GM19099 (cell line): Measurements from ENCODE around the gene STAT2.

Experiments used
- POLR2A ChIP-seq: IDR thresholded peaks from 3 replicates; pipeline ENCODE4 v1.6.1; 2011; ENCODE audit warnings: low read depth; ENCODE audit not compliant: insufficient read length; ENCODE audit errors: extremely low read depth

The STAT2 gene

DNA sequence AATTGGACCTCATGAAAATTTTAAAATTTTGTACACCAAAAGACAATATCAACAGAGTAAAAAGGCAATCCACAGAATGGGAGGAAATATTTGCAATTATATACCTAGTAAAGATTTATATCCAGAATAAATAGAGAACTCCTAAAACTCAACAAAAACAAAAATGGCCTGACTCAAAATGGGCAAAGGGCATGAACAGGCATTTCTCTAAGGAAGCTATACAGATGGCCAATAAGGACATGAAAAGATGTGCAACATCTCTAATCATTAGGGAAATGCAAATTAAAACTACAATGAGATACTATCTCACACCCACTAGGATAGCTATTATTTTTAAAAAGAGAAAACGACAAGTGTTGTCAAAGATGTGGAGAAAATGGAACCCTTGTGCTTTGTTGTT is 13.6 kb upstream of the STAT2 start:
- no peak for TF ChIP-seq POLR2A

DNA sequence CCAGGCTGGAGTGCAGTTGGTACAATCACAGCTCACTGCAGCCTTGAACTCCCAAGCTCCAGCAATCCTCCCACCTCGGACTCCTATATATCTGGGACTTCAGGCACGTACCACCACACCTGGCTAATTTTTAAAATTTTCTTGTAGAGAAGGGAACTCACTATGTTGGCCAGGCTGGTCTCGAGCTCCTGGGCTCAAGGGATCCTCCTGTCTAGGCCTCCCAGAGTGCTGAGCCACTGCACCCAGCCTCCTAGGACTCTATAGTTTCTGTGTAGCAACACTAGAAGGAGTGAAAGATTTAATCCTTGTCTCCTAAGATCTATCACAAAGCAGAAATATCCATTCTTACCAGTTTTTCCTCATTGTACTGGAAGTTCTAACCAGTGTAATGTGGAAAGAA is 7.0 kb upstream of the STAT2 start:
- no peak for TF ChIP-seq POLR2A

DNA sequence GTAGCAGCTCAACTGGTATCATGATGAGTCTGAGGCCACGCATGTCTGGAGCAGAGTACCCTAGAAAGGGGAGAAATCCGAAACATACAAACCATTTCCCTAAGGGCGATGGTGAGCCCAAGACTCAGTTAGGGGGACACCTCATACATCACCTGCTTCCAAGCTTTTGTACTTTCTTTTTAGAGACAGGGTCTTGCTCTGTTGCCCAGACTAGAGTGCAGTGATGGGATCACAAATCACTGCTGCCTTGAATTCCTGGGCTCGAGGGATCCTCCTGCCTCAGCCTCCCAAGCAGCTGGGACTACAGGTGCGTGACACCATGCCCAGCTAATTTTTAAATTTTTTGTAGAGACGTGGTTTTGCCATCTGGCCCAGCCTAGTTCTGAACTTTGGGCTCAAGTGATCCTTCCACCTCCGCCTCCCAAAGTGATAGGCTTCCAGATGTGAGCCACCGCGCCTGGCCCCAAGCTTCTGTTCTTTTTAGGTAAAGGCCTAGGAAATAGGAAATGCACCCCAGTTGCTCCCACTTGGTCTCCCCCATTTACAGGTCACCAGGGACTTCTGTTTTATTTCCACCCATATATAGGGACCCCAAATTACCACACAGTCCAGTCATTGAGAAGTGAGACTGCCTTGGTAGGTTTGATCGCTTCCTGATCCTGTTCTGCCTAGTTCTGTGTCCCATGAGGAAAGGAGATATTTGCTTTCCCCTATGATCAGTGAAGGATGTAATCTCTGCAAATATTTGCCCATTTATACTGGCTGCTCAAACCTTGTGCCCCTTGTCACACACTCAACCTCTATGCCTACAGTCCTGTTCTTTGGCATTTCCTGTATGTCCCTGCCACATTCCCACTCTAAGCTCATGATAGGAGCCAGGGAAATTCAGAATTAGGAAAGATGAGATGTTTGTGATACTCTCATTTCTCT is 2.5 kb upstream of the STAT2 start, which contains the start of gene APOF:
APOF (minus strand) TSS at position 728 of the 930 bp plus-strand sequence; CDS start at position 616, 112 bp downstream.
- TF ChIP-seq POLR2A = no peak

DNA sequence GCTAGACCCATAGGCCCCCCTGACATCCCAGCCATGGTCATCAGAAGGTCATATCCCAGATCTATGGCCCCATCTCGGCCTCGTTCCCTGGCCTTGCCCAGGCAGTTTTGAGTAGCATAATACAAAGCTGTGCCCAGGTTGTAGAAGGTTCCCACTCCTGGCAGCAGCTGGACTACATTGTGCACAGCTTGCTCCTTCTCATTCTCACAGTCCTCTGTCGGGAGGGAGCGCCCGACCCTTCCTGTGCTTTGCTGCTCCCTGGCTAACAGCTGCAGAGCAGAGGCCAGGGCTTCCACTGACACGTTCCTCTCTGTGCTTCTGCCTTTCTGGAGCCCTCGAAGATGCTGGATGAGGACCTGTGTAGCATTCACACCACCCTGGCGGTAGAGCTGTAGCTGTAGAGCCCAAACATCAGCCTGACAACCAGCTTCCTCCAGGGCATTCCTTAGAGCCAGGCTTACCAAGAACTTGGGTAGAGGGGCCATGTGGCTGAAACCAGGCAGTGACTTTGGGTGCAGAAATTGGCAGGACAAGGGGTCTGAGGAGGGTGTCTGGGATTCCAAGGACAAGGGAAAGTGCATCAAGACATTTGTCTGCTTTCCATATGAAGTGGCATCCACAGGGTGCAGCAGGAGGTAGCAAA is 1.7 kb upstream of the STAT2 start:
- no peak for TF ChIP-seq POLR2A

DNA sequence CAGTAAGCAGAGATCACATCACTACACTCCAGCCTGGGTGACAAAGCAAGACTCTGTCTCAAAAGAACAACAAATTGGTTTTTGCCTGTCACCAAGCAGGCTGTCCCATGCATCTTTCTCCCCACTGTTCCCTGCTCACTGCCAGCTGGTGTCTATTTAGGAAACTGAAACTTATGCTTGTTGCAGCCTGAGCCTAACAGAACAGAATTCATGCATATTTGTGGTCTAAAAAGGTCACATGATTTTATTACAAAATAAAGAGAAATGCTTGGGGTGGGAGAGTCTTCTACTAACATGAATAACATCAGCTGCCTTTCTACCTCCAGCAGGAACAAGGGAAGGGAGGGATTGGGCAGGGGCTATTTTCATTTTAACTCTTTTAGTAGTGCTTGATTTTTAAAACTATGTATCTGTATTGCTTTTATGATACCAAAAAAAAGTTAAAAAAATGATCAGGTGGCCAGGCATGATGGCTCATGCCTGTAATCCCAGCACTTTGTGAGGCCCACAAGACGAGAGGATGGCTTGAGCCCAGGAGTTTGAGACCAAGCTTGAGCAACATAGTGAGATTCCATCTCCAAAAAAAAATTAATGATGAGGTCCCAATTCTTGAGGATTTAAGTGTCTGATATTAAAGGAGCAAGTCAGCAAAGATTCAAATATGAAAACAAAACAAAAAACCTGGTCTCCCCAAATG is 923 bp downstream of the STAT2 start:
- TF ChIP-seq POLR2A = peak; percentile 35

DNA sequence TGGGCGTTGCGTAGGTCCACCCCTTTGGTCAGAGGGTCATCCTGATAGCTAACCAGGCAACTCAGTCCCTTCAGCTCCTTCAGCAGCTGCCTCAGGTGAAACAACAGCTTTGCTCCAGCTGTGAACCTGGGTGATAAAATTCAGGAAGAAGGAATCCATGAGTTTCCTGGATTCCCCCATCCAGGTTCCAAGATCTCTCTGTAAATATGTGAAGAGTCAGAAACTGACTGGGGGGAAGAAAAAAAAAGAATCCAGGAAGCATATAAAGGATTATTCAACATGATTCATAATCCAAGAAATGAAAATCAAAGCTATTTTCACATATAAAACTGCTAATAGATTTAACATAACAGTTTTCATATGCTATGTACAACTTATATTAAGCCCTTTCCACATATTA is 8.6 kb downstream of the STAT2 start:
- TF ChIP-seq POLR2A = no peak

DNA sequence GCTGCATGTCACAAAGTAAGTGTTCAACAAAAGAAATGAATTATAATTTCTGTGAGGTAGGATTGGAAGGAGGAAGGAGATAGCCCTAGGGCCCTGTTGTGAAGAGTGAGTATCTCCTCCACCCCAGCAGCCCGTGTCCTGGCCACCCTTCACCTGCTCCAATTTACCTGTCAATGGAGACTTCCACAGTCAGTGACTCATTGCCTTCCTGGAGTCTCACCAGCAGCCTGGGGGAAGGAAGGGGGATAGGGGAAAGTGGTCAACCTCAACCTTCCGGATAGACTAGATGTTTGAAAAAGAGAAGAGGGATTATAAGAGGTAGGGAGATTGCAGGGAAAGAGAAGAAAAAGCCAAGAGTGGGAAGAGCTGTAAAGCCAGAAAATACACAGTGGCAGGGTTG is 9.2 kb downstream of the STAT2 start:
- no peak for TF ChIP-seq POLR2A

DNA sequence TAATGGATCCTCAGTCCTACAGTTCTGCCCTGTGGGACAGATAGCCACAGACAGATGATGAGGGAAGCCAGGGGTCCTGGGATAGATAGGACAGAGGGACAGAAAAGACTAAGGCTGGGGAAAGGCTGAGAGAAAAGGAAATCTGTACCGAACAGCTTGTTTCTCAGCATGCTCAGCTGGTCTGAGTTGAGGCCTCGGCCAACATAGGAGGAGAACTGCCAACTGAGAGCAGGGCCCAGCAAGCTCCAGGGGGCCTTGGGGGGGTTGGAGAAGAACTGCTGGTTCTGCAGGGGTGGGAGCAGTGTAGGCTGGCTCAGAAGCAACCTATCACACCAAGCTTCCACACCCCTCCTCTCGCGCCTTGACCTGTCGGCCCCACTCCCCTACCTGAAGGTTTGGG is 11.1 kb downstream of the STAT2 start:
- TF ChIP-seq POLR2A = no peak

DNA sequence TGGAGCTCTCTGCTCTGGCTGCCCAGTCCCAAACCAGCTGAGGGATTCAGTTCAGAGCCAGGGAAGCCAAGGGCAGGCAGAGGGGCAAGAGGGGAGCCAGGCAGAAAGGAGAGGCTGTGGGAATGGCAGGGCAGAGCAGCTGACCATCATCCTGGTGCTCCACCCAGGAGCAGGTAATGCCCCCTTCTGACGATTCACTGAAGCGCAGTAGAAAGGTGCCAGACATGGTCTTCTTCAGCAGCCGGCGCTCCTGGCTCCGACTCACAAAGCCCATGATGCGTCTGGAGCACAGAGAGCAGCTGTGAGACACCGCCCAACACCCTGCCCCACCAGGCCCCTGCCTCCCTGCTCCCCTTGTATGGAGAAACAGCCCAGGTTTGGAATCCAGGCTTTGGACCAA is 13.2 kb downstream of the STAT2 start:
- TF ChIP-seq POLR2A = no peak

DNA sequence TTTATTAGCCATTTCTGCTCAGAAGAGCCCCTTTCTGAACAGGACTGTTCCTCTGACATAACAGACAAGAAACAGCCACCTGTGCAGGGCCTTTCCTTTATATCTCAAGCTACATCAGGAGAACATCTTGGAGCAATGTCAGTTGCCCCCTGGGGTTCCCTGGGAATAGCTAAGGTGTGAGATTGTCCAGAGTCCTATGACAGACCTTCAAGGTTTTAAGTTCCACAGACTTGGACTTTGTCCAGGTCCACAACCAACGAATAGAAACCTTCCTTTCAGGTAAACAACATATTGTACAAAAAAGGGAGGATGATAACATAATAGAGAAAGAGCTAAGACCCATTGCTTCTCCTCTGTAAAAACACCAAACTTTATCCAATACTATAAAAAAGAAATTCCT is 18.3 kb downstream of the STAT2 start:
- no peak for TF ChIP-seq POLR2A

DNA sequence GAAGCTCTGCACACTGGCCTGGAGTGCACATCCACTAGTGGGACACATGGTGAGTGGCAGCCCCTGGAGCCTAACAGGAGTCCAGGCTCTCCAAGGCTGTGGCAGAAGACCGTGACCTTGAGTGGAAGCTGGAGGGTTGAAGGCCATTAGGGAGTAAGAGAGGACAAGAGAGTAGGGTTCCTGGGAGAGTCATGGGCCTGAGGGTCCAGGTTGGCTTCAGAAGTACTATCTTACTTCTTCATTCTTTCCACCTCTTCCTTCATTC is 20.8 kb downstream of the STAT2 start:
- no peak for TF ChIP-seq POLR2A

DNA sequence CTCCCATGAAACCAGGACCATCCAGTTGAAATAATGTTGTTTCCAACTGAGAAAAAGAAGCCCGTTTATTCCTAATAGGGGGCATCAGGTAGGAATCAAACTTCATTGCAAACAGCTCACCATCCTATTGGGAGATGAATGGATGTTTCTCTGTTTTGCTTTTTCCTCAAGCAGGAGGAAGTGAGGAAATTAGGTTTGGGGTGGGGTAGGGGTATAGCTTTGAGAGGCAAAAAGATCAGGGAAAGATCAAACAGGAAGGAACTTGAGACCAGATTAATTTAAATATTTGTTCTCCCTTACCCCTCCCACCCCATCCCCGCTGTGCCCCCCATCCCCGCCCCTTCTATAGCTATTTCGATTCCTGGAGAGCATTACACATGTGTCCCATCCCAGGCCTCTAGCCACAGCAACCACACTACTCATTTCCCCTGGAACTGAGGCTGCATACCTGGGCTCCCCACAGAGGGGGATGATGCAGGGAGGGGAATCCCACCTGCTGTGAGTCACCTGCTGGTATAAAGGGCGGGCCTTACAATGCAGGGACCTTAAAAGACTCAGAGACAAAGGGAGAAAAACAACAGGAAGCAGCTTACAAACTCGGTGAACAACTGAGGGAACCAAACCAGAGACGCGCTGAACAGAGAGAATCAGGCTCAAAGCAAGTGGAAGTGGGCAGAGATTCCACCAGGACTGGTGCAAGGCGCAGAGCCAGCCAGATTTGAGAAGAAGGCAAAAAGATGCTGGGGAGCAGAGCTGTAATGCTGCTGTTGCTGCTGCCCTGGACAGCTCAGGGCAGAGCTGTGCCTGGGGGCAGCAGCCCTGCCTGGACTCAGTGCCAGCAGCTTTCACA is 21.4 kb downstream of the STAT2 start, which contains the start of gene IL23A:
IL23A (plus strand) TSS at position 577 of the 850 bp plus-strand sequence; CDS start at position 738, 161 bp downstream.
- TF ChIP-seq POLR2A = peak; percentile 44

DNA sequence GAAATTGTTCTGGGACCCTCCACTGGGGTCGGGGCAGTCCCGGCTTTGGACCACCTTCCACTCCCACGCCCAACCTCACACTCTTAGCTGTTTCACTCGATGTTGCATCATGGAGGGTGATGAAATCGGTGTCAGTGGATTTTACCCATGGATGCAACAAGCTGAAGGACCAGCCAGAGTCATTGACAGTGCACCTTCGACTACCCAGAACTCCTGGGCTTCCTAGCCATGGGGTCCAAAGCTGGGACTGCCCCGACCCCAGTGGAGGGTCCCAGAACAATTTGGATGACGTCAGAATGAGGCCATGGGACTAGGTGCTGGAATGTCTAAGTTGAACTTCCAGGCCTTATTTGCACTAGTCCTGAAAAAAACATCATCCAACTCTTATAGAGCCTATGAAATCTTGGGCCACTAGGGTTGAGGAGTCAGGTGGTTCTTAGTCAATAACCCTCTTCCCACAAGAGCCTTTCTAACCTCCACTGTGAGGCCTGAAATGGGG is 22.1 kb downstream of the STAT2 start:
- no peak for TF ChIP-seq POLR2A

DNA sequence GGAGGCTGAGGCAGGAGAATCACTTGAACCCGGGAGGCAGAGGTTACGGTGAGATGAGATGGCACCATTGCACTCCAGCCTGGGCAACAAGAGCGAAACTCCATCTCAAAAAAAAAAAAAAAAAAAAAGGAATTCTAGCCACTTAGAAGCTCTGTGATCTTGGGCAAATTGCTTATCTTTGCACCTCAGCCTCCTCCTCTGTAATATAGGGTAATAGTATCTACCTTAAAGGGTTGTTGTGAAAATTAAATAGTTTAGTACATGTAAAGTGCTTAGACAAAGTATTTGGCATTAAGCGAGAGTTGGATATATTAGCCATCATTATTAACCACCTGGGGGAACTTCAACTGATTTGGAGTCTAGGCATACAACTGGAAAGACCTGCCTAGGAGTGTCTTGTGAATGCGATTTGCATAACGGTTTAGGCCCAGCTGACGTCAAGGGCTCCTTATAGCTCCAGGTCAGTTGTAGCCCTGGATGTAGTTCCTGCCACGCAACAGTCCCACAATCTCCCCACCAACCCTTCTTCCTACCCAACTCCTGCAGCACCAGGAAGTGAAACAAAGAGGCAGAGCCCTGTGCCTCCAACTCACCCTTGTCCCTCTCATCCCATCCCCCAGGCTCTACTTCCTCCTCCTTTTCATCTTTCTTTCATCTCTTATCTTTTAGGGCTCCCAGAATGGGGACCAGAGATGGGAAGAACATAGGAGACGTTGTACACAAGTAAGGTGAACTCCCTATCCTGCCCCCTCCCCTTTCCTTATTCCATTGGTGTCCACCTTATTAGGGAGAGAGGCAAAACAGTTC is 23.3 kb downstream of the STAT2 start:
- TF ChIP-seq POLR2A = peak; percentile 23

DNA sequence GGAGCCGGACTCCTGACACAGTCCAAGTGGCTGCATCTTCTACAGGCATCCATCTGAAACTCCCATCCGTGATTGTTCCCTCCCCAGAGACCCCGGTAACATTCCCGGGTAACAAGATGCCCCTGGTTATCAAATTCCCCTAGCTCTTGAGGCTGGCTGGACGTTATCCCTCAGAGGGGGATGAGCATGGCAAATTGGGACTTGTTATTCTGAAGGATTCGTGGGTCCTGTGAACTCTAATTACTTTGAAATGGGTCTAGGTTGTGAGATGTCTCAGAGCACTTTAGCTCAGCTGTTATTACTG is 25.5 kb downstream of the STAT2 start:
- TF ChIP-seq POLR2A = no peak
